Coronary artery (tissue), 2 donors: ENCODE data around the gene GALNT6.

Source experiments
- DNase-seq: peaks from one replicate; pipeline ENCODE4 v3.0.0-alpha.2; 2017; ENCODE audit warnings: low spot score
- H3K27ac ChIP-seq, 2 donors: fragments of 200-600 bp; sonication (generic); one replicate each; pipeline ENCODE4 v1.5.1; 2016 to 2019
- H3K4me3 ChIP-seq: fragments of 200-600 bp; sonication (generic); 2 replicates; pipeline ENCODE4 v1.5.1; 2016; ENCODE audit warnings: mild to moderate bottlenecking, moderate library complexity
- CTCF ChIP-seq: fragments of 200-600 bp; sonication (generic); IDR thresholded peaks from one replicate; pipeline ENCODE4 v1.5.1; 2019; ENCODE audit warnings: antibody characterized with exemption

GALNT6 gene

GRCh38 chr12:51391283-51392123, at the start of gene GALNT6:
Gene GALNT6, minus strand, starts transcription at chr12:51391406. Its CDS starts 11,625 bp downstream, at chr12:51379781.
- peak within 1 kb of the TSS; percentile 81 for H3K4me3 ChIP-seq
- DNase-seq = peak; percentile 69
- peak within 1 kb of the TSS in 1 of 2 donors; percentile 60 for H3K27ac ChIP-seq
- TF ChIP-seq CTCF = no peak

- H3K4me3 ChIP-seq = no peak overlapping the region
- H3K27ac ChIP-seq = no peak overlapping the region
- DNase-seq = no peak
- TF ChIP-seq CTCF = no peak
Measured at GRCh38 chr12:51439330-51439729, 48.1 kb upstream of the GALNT6 start.

GRCh38 chr12:51437431-51437830, 46.2 kb upstream of the GALNT6 start:
- Histone ChIP-seq H3K27ac (no peak overlapping the region), H3K4me3 (no peak overlapping the region)
- no peak for DNase-seq
- TF ChIP-seq CTCF = no peak

- DNase-seq = no peak
- Histone ChIP-seq H3K27ac (no peak overlapping the region), H3K4me3 (no peak overlapping the region)
- no peak for TF ChIP-seq CTCF
Measured at GRCh38 chr12:51434305-51434704, 43.1 kb upstream of the GALNT6 start.

GRCh38 chr12:51432921-51433320, 41.7 kb upstream of the GALNT6 start:
- Histone ChIP-seq H3K27ac (no peak overlapping the region), H3K4me3 (no peak overlapping the region)
- DNase-seq = no peak
- no peak for TF ChIP-seq CTCF

GRCh38 chr12:51430196-51430895, 39.1 kb upstream of the GALNT6 start:
- Histone ChIP-seq H3K27ac (no peak overlapping the region), H3K4me3 (no peak overlapping the region)
- no peak for DNase-seq
- no peak for TF ChIP-seq CTCF
